Uterus (tissue), 2 donors: ENCODE results near the gene KPNA1.

Source experiments
- CTCF ChIP-seq, 4 experiments: fragments of 200-600 bp in 2 of 4; fragments of 450-650 bp in 2 of 4; sonication (generic) in 2 of 4; IDR thresholded peaks; one replicate each; pipeline ENCODE4 v1.5.1; 2016 to 2019; ENCODE audit warnings: antibody characterized with exemption in 4 of 4, mild to moderate bottlenecking in 2 of 4, moderate library complexity in 1 of 4
- POLR2A ChIP-seq, 2 donors: fragments of 450-650 bp; IDR thresholded peaks; one replicate each; pipeline ENCODE4 v1.6.1; 2016; ENCODE audit warnings: antibody characterized with exemption in 2 of 2, mild to moderate bottlenecking in 1 of 2, moderate library complexity in 1 of 2

- TF ChIP-seq POLR2A (IDR thresholded peaks at IDR 0.05) (no peak), CTCF (IDR thresholded peaks at IDR 0.05) (no peak)
Observed at GRCh38 chr3:122533480-122533879, 18.7 kb upstream of the KPNA1 start.
